HG02884 (cell line): ENCODE measurements around the gene EFNB2.

Experiments used
- ATAC-seq: cut with Tn5 transposase; IDR thresholded peaks from one replicate; pipeline ENCODE4 v1.9.1; 2021; ENCODE audit warnings: mild to moderate bottlenecking, moderate library complexity; ENCODE audit not compliant: unreplicated experiment

EFNB2 gene

DNA sequence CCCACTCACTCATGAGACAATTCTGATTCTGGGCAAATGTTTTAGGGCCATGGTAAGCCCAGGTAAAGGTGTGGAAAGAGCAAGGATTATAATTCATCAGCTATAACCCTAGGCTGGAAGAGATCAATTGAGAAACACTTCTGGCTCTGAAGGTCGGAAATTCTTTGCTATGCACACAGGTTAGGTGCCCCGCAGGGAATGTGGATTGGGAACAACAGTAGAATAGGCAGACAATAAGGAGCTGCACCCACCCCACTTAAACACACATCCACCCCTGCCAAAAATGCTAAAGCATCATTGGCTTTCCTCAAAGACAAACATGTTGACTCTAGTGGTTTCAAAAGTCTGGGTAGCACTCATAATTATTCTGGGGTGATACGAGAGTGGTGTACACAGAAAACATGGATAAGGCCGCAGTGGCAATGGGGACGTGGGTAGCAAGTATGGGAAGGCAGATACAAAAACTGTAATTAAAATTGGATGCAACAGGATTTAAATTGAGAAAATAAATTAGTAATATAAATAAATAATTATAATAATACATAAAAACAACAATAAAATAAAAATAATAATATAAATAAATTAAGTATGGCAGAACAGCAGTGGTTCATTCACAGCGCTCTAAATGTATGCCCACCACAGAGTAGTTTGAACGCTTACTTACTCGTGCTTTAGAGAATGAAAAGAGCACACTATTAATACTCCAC lies 8.6 kb downstream of the EFNB2 start:
- ATAC-seq = no peak

DNA sequence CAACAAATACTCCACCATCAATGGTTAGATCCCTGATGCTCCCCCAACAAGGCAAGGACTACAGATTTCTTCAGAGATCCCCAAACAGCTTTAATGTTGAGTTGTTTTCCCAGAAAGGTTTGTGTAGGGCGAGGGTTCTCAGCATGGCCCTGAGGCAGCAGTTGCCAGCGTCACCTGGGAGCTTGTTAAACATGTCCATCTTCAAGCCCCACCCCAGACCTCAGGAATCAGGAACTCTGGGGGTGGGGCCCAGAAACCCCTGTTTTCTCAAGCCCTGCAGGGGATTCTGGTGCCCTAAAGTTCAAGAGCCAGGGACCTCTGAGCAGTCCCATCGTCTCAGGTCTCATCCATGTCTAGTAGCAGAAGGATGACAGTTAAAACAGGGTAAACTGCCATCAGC lies 9.6 kb downstream of the EFNB2 start:
- ATAC-seq = no peak

DNA sequence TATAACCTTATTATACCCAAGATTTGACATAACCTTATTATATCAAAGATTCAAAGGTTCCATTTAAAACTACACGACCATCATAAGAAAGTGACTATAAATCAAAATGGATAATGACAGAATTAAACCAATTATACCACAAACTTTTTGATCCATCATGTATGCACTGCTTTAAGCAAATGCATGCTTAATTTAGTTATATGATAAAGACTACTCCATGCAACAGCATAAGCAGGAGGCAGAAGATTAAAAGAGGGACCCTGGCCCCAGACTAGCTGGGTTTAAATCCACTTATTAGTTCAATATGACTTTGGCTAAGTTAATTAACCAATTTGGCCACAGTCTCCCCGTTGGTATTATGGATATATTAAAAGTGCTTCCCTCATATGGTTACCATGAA lies 11.4 kb downstream of the EFNB2 start:
- ATAC-seq = no peak

DNA sequence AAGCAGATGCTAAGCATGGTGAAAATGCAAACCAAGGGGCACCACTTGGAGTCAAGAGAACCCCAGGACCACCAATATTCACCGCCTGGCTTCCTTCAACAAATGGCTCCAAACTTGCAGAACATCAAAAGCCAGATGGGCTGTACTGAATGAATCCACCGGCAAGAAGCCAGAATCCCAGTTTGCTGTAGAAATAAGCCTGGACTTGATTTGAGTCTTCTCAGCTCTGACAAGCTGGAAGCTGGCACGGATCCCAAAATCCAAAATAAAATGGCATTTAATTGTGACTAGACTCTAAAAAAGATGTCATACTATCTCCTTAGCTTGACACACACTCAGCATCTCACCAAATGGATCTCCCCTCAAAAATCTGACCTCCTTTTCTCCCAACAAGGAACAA lies 11.9 kb downstream of the EFNB2 start:
- ATAC-seq = no peak

DNA sequence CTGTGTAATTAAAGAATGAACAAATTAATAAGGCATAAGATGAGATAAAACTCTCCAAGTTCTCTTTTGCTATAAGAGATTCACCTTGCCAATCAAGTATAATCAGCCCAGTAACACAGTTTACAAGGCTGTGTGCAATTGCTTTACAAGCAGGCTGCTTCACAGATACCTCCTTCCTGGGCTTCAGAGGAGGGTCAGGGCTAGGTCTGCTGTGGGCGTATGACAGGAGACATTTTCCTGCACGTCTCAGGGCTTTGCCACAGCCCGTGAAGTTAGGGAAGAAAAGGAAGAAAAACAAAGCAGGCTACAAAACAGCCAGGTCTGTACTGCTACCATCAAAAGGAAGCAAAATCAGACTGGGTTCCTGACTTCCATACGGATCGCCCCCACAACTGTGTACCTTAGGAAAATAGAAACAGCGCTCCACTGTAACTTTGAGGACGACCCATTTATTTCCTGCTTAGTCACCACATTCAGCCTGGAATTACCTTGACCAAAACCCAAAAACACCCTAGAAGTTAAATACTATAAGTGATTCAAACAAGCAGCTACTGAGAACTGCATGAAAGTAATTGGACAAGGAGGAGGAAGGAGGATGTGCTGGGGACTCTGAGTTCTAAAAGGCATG lies 12.4 kb downstream of the EFNB2 start:
- no peak for ATAC-seq

DNA sequence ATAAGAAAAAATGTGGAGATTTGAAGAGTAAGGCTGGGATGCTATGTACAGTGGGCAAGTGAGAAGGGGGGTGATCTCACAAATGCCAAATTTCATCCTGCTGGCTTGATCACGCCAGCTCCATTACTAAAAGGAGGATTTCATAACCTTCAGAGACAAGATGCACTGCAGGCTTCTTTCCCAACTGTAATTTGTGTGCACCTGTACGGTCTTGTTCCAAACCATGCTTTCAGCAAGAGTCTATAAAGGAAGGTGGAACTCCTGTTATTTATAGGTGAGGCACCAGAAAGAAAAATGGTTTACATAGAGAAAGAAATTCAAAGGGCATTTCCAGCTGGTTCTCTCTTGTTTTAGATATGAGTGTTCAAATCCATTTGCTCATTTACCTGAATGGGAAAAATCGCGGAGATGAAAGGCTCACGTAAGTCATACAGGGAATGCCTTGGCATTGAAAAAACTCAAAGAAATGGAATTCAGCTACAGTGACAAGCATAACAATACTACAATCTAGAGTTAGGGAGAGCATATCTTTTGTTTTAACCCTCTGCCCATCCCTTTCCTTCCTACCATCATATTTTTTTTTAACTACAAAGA lies 13.3 kb downstream of the EFNB2 start:
- ATAC-seq = no peak

DNA sequence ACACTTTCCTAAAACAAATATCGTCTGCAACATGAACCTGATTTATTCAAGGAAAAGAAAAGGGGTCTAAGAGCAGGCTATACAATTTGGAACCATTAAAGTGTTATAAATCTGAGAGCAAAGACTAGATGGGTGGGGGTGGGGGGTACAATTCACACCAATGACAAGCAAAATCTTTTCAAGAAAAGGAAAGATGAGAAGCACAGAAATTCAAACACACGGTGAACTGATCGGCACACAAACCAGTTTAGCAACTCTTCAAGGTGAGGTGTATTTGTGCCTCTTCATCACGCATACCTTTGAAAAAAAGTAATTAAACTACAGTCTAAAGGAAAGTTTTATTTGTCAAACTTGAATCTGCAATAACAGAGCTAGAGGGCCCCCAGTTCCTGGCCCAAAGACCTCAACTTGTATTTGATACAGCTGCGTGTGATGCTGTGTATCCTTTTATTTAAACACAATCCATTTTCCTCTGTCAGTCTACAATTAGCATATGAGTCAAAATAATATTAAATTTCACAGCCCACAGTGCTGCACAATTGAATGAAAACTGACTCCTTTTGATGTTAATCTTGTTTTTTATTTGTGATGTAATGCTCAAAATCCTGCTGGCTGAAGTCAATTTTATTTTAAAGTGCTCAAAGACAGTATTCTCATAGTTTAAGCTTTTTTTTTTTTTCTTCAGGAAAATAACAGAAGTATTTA lies 14.2 kb downstream of the EFNB2 start:
- no peak for ATAC-seq

DNA sequence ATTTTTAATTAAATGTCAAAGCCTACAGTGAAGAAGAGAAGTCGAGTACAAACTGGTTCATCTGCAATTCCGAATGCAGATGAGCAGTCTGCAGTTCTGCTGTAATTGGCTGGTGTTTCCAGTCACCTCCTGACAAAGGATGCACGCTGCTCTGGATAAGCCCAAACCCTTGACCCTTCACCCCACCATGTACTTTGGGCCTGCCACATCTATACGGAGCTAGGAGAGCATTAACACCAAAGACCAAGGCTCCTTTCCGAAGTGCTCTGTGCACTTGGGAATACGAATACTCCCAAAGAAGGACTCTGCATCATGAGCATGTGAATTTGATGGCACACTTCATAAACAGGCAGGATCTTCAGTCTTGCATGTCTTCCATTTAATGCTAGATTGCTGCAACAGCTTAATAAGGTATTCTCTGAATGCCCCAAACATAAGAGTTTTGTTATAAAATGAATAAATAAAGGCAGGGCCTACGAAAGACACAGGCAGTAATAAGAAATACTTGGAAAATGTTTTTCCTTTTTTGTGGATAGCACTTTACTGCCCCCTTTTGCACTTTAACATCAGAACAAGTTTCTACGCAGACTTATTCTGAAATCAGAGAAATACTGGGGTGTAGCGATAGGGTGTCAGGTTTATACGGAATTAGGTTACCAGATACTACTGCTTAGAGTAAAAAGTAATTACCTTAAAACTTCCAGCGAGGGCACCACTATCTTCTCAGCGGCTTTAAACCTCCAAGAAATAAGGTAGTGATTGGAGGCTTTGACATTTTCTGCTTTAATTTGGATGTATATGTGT lies 15.0 kb downstream of the EFNB2 start:
- ATAC-seq = no peak

DNA sequence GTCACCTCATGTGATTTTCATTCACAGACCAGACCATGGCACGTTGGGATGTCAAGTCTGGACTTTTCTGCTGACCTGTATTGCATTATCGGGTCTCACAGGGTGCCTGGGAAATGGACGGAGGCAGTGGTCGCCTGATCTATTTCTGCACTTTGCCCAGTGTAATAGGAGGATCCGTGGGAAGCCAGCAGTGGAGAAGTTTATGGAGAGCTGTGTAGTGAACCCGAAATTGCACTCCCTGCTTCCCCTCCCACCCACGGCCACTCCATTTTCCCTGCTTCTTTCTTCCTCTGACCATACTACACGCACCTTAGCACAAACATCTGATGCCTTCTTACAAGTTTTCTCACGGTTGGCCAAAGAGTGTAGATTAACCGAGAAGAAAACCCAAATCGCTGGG lies 16.9 kb downstream of the EFNB2 start:
- no peak for ATAC-seq

DNA sequence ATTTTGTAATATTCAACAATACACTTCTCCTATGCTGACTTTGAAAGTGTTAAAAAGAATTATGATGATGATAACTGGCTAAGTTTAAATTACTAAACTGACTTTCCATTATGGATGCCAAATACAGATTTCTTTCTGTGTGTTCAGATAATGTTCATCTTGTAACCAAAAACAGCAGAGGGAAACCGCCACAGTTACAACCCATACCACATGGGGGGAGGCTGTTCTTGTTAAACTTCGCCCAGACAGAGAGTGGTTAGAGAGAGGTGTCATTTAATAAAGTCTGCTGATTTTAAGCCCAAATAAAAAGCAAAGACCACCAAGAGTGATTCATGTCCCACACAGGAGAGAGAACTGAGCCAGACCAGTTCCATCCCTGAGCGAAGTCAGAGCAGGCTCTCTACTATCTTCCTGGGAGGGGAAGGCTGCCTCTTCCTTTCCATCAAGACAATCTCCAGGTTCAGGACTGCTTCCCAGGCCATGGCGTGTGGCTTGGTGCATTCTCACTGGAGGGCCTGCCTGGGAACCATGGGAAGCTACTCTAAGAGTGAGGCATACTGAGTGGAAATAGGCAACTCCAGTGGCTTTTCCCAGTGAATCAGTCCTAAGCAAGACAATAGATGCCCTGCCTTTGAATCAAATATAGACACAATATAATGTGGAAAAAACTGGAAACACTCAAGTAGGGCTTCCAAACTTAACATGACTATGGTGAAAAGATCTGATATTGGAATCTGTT lies 18.2 kb downstream of the EFNB2 start:
- no peak for ATAC-seq

DNA sequence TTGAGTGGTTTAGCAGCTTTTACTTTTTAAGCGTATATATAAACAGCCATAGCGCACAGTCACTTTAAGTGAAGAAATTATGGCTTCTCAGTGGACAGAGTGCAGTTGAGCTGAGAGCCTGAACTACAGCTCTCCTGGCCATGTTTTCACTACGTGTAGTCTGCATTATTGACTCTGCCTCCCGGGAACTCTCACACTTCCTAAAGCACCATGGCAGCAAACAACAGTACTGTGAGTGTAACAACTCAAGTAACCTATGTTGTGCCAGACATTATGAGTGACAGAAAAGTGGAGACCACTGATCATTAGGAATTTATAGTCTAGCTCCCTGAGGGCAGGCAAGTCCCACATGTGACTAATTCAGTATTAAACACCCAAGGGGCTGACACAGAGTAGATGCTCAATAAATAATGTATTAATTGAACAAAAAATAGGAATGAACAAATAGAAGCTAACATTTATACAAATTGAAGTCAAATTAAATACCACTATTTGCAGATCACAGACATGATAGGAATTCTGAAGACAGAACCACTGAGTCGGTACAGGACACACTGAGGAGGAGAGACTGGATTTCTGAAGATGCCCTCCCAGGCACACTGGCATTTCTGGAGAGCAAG lies 19.7 kb downstream of the EFNB2 start:
- ATAC-seq = no peak

DNA sequence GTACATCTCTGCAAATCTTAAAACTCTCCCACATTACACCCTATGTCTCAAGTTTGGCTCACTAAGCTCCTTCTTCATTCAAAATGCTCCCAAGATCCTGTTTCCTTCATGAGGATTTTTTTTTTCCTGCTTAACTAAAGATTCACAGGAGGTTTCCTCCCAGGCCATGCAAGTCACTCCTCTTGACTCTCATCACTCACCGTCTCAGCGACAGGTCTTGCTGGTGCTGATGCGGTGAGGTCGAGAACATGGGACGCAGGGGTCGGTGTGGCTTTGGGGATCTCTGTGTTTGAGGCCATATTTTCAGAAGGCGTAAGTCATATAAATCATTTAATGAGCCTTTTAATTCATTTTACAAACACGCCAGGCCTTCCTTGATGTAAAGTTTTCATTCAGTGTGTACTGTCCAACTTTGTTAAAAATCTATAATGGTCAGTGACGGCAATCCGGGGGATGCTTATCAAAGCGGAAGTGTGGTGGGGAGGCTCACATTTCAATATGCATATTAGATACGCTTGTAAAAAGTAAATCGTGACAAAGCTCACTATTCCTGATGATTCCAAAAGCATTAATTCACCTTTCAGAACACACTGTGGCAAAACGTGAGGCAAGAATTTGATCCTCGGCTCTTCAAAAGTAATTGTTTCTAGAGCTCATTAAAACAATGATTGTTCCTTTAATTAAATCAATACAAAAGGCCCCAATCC lies 20.4 kb downstream of the EFNB2 start:
- ATAC-seq = no peak

DNA sequence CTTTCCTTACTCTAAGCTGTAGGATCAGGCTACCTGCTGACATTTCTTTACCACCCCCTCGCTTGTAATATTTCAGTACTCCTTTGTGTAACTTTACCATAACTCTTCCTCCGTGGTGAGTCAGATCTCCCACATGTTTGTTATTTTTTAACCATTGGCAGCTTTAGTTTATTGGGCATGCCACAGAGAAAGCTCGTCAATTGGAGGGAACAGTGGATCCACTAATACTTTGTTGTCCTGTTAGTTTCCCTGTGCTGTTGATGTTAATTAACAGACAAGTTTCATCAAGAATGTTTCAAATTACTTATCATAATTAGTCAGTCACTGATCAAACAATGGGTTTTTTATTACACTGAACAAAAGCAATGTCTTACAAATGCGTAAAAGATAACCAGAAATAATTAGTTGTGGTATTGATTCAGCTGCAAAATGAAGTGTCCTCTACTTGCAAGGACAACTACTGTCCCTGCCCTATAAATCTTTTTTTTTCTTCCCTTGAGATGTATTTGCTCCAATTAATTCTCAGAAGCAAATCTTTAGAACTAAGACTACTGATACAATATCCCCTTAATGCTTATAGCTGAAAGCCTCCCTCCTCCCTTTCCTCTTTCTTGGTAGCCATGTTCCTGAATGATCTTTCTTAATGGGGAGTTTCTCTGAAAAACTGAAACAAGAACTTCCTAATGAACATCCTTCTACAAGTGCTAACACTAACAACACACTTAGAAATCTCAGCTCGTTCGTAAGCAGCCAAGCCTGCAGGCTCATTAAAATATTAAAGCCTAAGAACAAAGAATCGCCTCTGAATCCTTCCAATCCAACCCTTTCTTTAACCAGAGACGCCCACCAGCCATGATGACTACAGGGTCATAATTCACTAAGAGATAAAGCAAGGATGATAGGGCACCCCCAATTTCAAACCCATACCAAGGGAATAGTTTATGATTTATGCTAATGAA lies 22.2 kb downstream of the EFNB2 start:
- no peak for ATAC-seq

DNA sequence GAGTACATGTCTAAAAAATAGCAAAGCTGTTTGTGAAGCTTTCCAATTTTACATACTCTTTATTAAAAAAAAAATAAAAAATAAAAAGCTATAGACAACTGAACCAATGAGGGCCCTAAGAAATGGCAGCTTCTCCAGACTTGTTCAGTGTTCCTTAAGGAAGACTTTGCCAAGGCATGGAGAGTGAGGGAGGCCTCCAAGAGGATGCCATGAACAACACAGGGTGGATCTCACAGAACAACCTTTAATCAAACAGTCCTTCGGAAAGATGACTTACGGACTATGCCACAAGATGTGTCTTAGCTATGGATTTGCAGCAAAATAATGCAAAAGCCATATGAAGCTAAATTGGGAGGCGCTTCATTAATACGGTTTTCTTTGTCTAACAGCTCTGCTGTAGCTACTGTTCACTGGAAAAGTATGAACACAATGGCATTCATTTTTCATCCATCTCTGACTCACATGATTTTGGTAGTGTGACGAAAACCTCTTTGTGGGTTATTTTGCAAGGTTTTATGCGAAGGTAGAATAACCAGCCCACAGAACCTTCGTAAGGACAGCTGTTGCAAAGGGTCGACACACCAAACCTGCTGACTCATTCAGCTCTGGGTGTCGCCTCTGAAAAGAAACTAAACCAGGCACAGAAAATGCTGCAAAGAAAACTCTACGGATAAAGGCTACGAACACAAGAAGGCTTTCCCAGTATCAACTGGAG lies 27.7 kb downstream of the EFNB2 start:
- ATAC-seq = no peak

DNA sequence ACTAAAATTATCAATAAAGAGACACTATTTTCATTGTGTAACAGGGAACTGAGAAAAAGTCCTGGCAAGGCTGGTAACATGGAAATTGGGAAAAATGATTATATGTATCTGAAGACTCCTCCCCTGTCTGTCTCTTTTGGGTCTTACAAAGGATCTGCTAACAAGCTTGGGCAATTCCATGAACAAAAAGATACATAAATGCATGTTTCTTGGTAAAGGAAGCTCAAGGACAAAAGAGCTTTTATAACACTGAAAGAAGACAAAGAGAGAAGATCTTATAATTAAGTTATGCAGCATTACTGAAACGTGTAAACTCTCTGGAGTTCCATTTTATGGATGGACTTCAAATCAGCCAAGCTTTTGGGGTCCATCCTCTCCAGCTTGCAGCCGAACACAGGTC lies 29.2 kb downstream of the EFNB2 start:
- no peak for ATAC-seq

DNA sequence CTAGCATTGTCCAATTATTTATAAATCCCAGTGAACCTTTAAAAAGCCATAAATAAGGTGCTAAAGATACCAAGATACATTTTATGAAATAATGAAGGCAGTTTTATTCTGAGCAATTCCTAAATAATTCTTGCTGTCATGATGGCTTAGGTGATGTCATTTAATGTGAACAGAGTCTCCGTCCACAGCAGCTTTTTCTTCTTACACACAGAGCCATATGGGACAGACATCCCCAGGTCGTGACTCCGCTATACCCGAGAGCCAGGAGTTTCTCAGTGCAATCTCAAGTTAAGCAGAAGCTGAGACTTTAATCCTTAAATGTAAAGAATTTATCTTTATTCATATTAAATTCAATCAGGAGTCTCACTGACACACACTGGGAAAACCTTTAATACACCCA lies 29.7 kb downstream of the EFNB2 start:
- no peak for ATAC-seq

DNA sequence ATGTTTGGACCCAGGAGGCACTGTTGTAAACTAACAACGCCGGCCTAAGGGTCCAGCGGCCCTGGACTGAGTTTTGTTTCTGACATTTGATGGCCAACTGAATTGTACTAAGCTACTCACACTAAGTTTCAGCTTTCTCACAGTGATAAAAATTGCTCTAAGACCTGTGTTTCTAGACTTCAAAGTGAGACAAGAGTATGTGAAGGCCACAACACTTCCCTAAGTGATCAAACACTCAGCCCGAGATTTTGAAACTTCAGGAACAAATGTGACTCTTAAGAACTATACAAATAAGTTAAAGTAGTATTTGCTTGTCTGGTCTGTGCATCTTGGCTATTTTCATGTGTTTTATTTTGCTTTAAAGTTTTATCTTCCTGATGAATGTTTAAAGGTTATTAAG lies 30.2 kb downstream of the EFNB2 start:
- ATAC-seq = no peak
